ENCODE data around the gene SUSD1.

The SUSD1 gene

DNA sequence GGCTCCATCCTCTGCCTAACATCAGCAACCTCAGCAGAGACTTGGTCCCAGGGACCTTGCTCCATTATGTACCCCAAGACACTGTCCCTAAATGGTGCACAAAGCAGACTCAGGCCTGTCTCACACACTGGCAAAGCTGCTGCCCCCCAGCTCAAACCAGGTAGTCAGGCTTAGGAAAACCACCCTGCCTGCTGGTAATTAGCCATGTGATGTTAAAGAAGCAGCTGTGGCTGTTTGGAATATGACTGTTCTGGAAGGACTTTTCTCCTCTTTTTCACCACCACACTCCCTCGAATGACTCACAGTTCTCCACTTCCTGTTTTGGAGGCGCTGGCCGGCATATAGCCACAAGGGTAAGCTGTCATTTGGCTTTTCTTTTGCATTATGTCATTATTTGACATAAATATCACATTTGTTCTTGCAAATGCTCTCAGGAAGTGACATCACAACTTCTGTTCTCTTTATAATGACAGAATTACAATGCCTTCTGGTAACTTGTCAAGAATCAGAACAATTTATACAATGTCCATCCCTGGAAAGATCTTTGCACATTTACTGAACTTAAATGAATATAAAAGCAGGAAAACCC lies 113.9 kb downstream of the SUSD1 start:
- peaks cover 3% of the 10 kb centered on the region for H3K4me1 ChIP-seq
- TF ChIP-seq, protein P1, sequence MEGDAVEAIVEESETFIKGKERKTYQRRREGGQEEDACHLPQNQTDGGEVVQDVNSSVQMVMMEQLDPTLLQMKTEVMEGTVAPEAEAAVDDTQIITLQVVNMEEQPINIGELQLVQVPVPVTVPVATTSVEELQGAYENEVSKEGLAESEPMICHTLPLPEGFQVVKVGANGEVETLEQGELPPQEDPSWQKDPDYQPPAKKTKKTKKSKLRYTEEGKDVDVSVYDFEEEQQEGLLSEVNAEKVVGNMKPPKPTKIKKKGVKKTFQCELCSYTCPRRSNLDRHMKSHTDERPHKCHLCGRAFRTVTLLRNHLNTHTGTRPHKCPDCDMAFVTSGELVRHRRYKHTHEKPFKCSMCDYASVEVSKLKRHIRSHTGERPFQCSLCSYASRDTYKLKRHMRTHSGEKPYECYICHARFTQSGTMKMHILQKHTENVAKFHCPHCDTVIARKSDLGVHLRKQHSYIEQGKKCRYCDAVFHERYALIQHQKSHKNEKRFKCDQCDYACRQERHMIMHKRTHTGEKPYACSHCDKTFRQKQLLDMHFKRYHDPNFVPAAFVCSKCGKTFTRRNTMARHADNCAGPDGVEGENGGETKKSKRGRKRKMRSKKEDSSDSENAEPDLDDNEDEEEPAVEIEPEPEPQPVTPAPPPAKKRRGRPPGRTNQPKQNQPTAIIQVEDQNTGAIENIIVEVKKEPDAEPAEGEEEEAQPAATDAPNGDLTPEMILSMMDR (IDR thresholded peaks at IDR 0.05; ENCODE audit: low read depth, low read length): no peak
- no peaks in the 10 kb centered on the region for H3K36me3 ChIP-seq
- H3K4me3 ChIP-seq (ENCODE audit: low read depth, low read length): no peak overlapping the region
- no peaks in the 10 kb centered on the region for H3K9me3 ChIP-seq
- peak; percentile 15 for DNase-seq
- H3K27me3 ChIP-seq: no peaks in the 10 kb centered on the region

DNA sequence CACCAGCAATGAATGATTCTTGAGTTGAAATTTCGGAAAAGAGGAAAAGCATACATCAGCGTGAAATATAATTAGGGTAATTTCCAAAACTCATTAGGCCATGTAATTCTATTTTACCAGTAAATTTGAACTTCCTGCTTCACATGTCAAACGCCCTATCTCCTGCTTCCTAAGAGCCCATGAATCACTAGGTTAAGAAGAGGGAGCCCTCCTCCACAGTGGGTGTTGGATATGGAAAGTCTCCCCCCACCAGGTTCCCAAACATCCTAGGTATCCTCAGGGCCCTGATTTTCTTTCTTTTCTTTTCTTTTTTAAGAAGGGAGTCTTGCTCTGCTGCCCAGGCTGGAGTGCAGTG lies 115.2 kb downstream of the SUSD1 start:
- H3K36me3 ChIP-seq: no peaks in the 10 kb centered on the region

DNA sequence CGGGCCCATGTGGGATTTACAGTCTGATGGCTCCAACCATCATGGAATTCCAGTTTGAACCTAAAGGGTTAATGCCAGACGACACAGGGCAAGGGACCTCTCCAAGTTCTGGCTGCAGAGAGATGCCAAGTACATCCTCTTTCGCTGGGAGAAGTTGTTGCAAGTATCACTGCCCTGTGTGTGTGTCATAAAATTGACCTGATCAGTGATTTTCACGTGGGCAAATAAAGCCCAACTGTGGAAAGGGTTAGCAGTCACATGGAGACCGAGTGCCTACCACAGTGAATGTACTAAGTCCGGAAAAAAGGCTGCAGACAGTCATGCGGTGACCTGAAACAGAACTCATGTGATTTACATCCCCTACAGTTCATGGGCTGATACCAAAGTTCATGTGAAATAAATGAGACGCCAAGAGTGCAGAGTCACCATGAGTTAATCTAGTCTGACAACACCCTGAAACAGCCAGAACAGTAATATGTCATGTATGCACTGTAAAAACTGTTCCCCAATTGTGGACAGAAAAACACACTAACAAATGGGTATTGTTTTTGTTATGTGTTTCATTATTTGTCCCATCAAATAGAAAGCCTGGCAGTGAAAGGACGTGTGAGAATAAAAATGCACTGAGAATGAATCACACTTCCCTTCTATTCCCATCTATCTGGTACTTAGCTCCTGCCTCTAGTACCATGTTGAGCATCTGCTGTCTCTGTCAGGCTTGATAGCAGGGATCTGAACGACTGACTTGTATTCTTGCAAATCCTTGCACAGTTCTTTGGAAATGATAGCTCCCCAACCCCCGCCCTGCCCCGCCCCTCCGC lies 115.7 kb downstream of the SUSD1 start:
- H3K36me3 ChIP-seq: no peaks in the 10 kb centered on the region
- H3K27me3 ChIP-seq: no peaks in the 10 kb centered on the region
- H3K9me3 ChIP-seq: no peaks in the 10 kb centered on the region
- peaks cover 3% of the 10 kb centered on the region for H3K4me1 ChIP-seq
- DNase-seq: no peak
- TF ChIP-seq, protein P1 (IDR thresholded peaks at IDR 0.05; ENCODE audit: low read depth, low read length): no peak
- no peak overlapping the region for H3K4me3 ChIP-seq (ENCODE audit: low read depth, low read length)

More for the DNA sequence above, 115.2 kb downstream of the SUSD1 start:
- Histone ChIP-seq H3K9me3 (no peaks in the 10 kb centered on the region), H3K27me3 (no peaks in the 10 kb centered on the region), H3K4me3 (ENCODE audit: low read depth, low read length) (no peak overlapping the region), H3K4me1 (peaks cover 3% of the 10 kb centered on the region)
- DNase-seq: no peak
- TF ChIP-seq, protein P1 (IDR thresholded peaks at IDR 0.05; ENCODE audit: low read depth, low read length): no peak

DNA sequence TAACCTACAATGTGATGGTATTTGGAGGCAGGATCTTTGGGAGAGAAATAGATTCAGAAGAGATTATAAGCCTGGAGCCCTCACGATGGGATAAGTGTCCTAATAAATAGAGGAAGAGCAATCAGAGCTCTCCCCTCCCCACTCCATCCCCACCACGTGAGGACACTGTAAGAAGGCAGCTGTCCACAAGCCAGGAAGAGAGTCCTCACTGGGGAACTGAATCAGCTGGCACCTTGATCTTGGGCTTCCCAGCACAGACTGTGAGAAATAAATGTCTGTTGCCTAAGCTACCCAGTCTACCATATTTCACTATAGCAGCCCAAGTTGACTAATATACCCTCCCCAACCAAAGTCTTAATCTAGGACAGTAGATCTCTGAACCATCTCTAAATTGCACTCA lies 118.1 kb downstream of the SUSD1 start:
- Histone ChIP-seq H3K27me3 (no peaks in the 10 kb centered on the region), H3K4me3 (ENCODE audit: low read depth, low read length) (no peak overlapping the region), H3K36me3 (no peaks in the 10 kb centered on the region), H3K4me1 (peaks cover 3% of the 10 kb centered on the region), H3K9me3 (no peaks in the 10 kb centered on the region)
- no peak for DNase-seq
- TF ChIP-seq, protein P1 (IDR thresholded peaks at IDR 0.05; ENCODE audit: low read depth, low read length): no peak

DNA sequence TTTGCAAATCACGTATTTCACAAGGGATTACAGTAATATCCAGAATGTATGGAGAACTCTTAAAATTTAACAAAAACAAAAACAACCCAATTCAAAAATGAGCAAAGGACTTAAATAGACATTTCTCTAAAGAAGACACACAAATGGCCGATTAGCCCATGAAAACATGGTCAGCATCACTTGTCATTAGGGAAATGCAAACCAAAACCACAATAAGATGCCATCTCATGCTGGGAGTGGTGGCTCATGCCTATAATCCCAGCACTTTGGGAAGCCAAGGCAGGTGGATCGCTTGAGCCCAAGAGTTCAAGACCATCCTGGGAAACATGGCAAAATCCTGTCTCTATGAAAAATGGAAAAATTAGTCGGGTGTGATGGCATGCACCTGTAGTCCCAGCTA lies 120.2 kb downstream of the SUSD1 start:
- H3K4me3 ChIP-seq (ENCODE audit: low read depth, low read length): no peak overlapping the region
- no peaks in the 10 kb centered on the region for H3K27me3 ChIP-seq
- no peaks in the 10 kb centered on the region for H3K9me3 ChIP-seq
- H3K4me1 ChIP-seq: no peaks in the 10 kb centered on the region
- H3K36me3 ChIP-seq: no peaks in the 10 kb centered on the region
- TF ChIP-seq, protein P1 (IDR thresholded peaks at IDR 0.05; ENCODE audit: low read depth, low read length): no peak
- DNase-seq: no peak

DNA sequence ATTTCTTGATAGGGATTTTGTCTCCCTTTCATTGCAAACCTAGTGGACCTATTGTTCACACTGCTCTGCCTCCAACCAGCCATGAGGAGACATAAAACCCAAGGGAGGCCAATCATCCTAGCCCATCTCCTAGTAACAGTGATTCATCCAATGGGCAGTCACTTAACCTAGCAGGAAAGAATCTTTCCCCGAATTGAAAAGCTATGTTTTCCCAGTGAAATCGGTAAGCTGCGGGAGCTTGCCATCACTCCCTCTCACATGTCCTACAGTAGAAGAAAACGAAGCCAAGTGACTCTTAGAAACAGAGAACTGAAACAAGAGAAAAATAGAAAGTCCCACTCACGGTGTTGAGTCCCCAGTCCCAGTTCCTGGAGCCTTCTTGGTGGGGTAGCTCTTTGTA lies 123.3 kb downstream of the SUSD1 start:
- Histone ChIP-seq H3K9me3 (no peaks in the 10 kb centered on the region), H3K36me3 (no peaks in the 10 kb centered on the region), H3K27me3 (no peaks in the 10 kb centered on the region), H3K4me1 (peaks cover 8% of the 10 kb centered on the region), H3K4me3 (ENCODE audit: low read depth, low read length) (no peak overlapping the region)
- TF ChIP-seq, protein P1 (IDR thresholded peaks at IDR 0.05; ENCODE audit: low read depth, low read length): no peak
- no peak for DNase-seq
